DOHH2 (cell line): ENCODE data around the gene FAM78A.

Source experiments
- CTCF ChIP-seq: fragments of 200-600 bp; sonication (generic); IDR thresholded peaks from one replicate; pipeline ENCODE4 v1.5.1; 2014; ENCODE audit warnings: antibody characterized with exemption, mild to moderate bottlenecking, low read depth, low read length; ENCODE audit not compliant: poor library complexity, severe bottlenecking
- EZH2phosphoT487 ChIP-seq: fragments of 200-600 bp; sonication (generic); IDR thresholded peaks from 2 replicates; pipeline ENCODE4 v1.6.1; 2017; ENCODE audit warnings: borderline replicate concordance, mild to moderate bottlenecking, antibody characterized with exemption, low read length, moderate library complexity, mixed read lengths

GRCh38 chr9:131237291-131237690 lies 39.0 kb downstream of the FAM78A start:
- no peak for TF ChIP-seq CTCF
- TF ChIP-seq EZH2phosphoT487 = no peak
